ENCODE results near the gene REP15. TPM values are rescaled to one million over a fixed set of nuclear protein-coding genes. Genes with fewer than 3 reads are reported as not detected.

The REP15 gene
- total and polyA plus RNA-seq, 5 experiments from 2014 or later = not detected

DNA sequence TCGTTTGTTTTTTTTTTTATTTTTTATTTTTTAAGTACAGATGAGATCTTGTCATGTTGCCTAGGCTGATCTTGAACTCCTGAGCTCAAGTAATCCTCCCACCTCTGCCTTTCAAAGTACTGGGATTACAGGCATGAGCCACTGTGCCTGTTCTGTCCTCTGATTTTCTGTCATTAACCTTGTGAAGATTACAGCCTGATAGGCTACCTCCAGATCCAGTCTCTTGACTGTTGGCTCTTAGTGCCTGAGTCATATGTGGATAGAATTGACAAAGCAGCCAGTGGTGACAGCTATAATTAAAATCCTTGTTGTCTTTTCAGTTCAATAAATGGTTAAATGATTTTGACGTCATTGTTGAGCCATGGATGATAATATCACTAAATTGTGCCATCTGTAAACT lies 21.3 kb upstream of the REP15 start:
- no peaks in the 10 kb centered on the region for H3K4me1 Mint-ChIP-seq
- ATAC-seq (no peak), DNase-seq (no peak)
- H3K27me3 Mint-ChIP-seq = no peaks in the 10 kb centered on the region
- peaks cover 0 to 5% (median 0%) of the 10 kb centered on the region in 3 donors for H3K36me3 Mint-ChIP-seq
- no peaks in the 10 kb centered on the region for H3K9me3 Mint-ChIP-seq
- H3K27ac Mint-ChIP-seq = no peak overlapping the region
- H3K4me3 Mint-ChIP-seq = no peak overlapping the region
- POLR2A ChIA-PET = no interaction called here

DNA sequence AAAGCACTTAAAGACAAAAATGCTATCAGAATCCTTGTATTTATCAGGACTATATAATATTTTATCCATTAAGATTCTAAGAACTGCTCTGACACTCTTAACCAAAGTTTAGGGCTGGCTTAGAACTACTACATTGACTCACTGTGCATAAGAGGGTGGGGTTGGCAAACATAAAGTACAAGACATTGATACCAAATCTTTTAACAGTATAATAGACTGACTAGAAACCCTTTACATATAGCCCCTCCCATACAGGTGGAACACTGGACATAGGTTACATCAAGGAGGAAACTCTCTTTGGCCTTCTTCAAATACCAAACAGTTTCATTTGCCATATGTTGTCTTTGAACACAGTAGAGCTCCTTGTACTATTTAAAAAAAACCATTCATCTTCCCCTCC lies 15.6 kb upstream of the REP15 start:
- H3K27me3 Mint-ChIP-seq = no peaks in the 10 kb centered on the region
- no peak overlapping the region for H3K27ac Mint-ChIP-seq
- H3K4me1 Mint-ChIP-seq = no peaks in the 10 kb centered on the region
- no peak for DNase-seq
- POLR2A ChIA-PET = no interaction called here
- peaks cover 0 to 5% (median 3%) of the 10 kb centered on the region in 3 donors for H3K36me3 Mint-ChIP-seq
- no peak for ATAC-seq
- H3K4me3 Mint-ChIP-seq = no peak overlapping the region
- H3K9me3 Mint-ChIP-seq = no peaks in the 10 kb centered on the region

- ATAC-seq = no peak
- POLR2A ChIA-PET = no interaction called here
- H3K4me3 Mint-ChIP-seq = no peak overlapping the region
- DNase-seq = no peak
- H3K9me3 Mint-ChIP-seq = no peaks in the 10 kb centered on the region
- H3K27me3 Mint-ChIP-seq = no peaks in the 10 kb centered on the region
- no peak overlapping the region for H3K27ac Mint-ChIP-seq
- H3K4me1 Mint-ChIP-seq = no peaks in the 10 kb centered on the region
- peaks cover 0 to 9% (median 4%) of the 10 kb centered on the region in 3 donors for H3K36me3 Mint-ChIP-seq
These were observed 13.7 kb upstream of the REP15 start for GRCh38 chr12:27682534-27682933.

DNA sequence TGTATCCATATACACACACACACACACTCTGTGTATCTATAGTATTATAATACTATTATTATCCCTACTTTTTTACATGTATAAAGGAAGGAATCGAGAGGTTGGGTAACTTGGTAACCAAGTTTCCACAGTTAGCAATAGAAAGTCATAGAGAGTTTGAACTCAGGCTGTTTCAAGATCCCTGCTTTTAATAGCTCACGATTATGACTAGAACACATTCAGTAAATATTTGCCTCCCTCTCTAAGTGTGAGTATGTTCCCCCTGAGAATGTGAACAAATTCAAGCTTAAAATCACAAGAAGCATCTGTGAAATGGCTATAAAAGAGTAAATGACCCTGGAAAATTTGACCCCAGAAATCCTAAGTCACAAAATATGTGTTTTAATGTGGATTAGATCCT lies 11.0 kb upstream of the REP15 start:
- no peak overlapping the region for H3K27ac Mint-ChIP-seq
- no peaks in the 10 kb centered on the region for H3K4me1 Mint-ChIP-seq
- H3K4me3 Mint-ChIP-seq = no peak overlapping the region
- DNase-seq (no peak), ATAC-seq (no peak)
- POLR2A ChIA-PET = no interaction called here
- H3K36me3 Mint-ChIP-seq = peaks cover 0 to 18% (median 11%) of the 10 kb centered on the region in 3 donors
- no peaks in the 10 kb centered on the region for H3K27me3 Mint-ChIP-seq
- no peaks in the 10 kb centered on the region for H3K9me3 Mint-ChIP-seq

DNA sequence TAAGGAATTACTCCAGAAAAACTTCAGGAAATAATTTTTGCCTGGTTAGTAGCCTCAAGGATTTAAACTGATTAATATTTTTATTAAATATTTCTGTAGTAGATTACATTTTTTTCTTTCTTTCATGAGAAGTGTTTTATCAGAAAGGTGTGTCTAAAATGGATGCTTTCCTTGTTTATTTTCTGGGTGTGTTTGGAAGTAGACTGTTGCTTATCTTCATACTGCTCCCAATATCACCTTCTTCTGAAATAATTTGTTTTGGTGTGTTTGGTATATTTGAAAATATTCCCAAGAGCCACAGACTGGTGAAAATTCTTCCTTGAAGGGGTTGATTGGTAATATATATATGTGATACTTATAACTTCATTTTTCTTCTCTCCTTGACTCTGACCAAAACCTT lies 10.1 kb upstream of the REP15 start:
- no peaks in the 10 kb centered on the region for H3K27me3 Mint-ChIP-seq
- H3K4me1 Mint-ChIP-seq = no peaks in the 10 kb centered on the region
- no peak overlapping the region for H3K27ac Mint-ChIP-seq
- no peaks in the 10 kb centered on the region for H3K9me3 Mint-ChIP-seq
- DNase-seq (no peak), ATAC-seq (no peak)
- POLR2A ChIA-PET = no interaction called here
- no peak overlapping the region for H3K4me3 Mint-ChIP-seq
- peaks cover 0 to 21% (median 11%) of the 10 kb centered on the region in 3 donors for H3K36me3 Mint-ChIP-seq

DNA sequence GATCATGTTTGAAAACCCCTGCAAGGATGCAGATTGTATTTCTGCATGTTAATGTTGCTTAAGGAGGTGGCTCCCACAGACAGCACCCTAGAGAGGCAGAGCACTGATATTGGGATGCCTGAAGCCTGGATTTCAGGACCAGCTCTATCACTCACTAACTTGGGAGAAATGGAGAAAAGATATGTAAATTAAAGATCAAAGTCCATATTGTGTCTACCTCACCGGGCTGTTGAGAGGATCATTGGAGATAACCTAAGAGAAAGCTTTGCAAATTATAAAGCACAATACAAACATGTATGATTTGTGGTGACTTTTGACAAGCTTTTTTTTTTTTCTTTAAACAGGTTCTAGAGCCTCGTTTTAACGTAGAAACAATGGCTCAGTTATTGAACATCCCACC lies 7.6 kb upstream of the REP15 start:
- Mint-ChIP-seq H3K4me1 (no peaks in the 10 kb centered on the region), H3K4me3 (no peak overlapping the region), H3K27ac (no peak overlapping the region), H3K27me3 (no peaks in the 10 kb centered on the region), H3K36me3 (peaks cover 0 to 33% (median 8%) of the 10 kb centered on the region in 3 donors), H3K9me3 (no peaks in the 10 kb centered on the region)
- no peak for DNase-seq
- POLR2A ChIA-PET = no interaction called here
- ATAC-seq = no peak

DNA sequence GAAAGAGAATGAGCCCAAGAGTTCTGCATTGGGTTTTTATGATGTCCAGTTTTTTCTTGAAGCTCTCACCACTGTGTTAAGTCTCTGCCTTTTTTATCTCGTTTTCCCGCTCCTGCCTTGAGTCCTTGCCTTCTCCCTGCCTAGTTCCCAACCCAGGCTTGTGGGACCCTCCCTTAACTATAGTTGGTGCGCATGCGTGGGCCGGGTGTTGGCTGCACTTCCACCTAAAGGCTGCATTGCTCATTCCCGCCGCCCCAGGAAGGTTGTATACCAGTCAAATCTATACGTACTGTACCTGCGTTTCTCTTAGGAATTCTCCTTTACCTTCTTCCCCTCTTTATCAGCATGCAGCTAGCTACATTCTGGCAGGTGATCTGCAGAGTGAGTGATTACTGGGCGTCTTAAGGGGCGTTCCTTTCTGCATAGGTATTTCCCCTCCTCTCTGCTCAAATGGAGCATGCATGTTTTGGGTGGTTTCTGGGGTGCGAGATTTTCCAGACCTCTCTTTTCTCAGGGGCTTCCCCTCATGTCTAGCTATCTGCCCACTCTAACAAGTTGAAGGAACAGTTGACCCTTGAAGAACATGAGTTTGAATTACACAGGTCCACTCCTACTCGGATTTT lies 6.6 kb upstream of the REP15 start:
- H3K36me3 Mint-ChIP-seq = peaks cover 0 to 33% (median 8%) of the 10 kb centered on the region in 3 donors
- H3K4me3 Mint-ChIP-seq = no peak overlapping the region
- ATAC-seq (no peak), DNase-seq (no peak)
- POLR2A ChIA-PET = no interaction called here
- no peaks in the 10 kb centered on the region for H3K4me1 Mint-ChIP-seq
- H3K9me3 Mint-ChIP-seq = no peaks in the 10 kb centered on the region
- H3K27ac Mint-ChIP-seq = no peak overlapping the region
- no peaks in the 10 kb centered on the region for H3K27me3 Mint-ChIP-seq

- Mint-ChIP-seq H3K9me3 (no peaks in the 10 kb centered on the region), H3K4me1 (no peaks in the 10 kb centered on the region), H3K36me3 (peaks cover 0 to 23% (median 6%) of the 10 kb centered on the region in 3 donors), H3K27me3 (no peaks in the 10 kb centered on the region), H3K27ac (no peak overlapping the region), H3K4me3 (no peak overlapping the region)
- POLR2A ChIA-PET = no interaction called here
- no peak for ATAC-seq
- DNase-seq = no peak
These were observed 2.8 kb upstream of the REP15 start for GRCh38 chr12:27693403-27693802.

DNA sequence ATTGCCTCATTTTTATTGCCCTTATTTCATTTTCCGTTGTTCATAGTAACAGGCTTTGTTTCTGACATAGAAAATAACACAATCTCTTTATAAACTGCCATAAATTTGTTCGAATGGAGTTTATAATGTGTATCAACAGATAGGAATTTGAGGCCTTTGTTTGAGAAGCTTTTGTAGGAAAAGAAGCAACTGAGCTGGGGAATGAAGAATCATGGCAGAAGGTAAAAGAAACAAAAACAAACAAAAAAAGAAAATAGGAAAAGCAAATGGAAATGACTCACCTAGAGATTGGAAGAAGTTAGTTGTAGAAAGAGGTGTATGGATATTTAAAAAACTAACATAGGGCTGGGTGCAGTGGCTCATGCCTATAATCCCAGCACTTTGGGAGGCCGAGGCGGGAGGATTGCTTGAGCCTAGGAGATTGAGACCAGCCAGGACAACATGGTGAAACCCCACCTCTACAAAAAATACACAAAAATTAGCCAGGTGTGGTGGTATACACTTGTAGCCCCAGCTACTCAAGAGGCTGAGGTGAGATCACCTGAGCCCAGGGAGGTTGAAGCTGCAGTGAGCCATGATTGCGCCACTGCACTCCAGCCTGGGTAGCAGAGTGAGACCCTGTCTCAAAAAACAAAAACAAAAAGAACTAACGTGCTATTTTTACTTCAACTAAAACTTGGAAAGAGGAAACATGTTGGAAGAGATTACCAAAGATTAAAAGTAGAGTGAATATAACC lies 523 bp upstream of the REP15 start:
- Mint-ChIP-seq H3K4me1 (no peaks in the 10 kb centered on the region), H3K36me3 (peaks cover 0 to 14% (median 0%) of the 10 kb centered on the region in 3 donors), H3K9me3 (no peaks in the 10 kb centered on the region), H3K27me3 (peaks cover 0 to 2% (median 0%) of the 10 kb centered on the region in 5 donors), H3K4me3 (no peak overlapping the region), H3K27ac (no peak overlapping the region)
- no peak for DNase-seq
- POLR2A ChIA-PET = no interaction called here
- ATAC-seq = no peak

DNA sequence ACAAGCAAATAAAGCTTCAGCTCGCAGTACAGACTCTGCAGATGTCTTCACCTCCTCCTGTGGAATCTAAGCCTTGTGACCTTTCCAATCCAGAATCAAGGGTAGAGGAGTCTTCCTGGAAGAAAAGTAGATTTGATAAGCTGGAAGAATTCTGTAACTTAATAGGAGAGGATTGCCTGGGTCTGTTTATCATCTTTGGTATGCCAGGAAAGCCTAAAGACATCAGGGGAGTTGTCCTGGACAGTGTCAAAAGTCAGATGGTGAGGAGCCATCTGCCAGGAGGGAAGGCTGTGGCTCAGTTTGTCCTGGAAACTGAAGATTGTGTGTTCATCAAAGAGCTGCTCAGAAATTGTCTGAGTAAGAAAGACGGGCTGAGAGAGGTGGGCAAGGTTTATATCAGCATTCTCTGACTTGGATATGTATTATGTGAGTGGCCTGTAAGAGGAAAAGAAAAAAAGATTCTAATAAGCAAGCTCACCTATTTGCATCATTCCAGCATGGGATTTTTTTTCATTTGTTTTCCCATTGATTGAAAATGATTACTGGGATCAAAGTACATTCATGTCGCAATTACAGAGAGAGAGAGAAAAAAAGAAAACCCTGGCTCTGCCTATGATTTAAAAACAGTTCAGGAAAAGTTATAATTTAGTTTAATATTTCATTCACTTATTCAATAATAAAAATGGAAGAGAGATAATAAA lies 767 bp downstream of the REP15 start:
- Mint-ChIP-seq H3K27ac (no peak overlapping the region), H3K4me1 (no peaks in the 10 kb centered on the region), H3K4me3 (no peak overlapping the region), H3K36me3 (peaks cover 0 to 7% (median 0%) of the 10 kb centered on the region in 3 donors), H3K9me3 (no peaks in the 10 kb centered on the region), H3K27me3 (peaks cover 0 to 2% (median 0%) of the 10 kb centered on the region in 5 donors)
- no peak for DNase-seq
- ATAC-seq = no peak
- POLR2A ChIA-PET = no interaction called here

GRCh38 chr12:27703720-27704452 lies 7.6 kb downstream of the REP15 start:
- Mint-ChIP-seq H3K4me3 (no peak overlapping the region), H3K4me1 (peaks cover 0 to 1% (median under 1%) of the 10 kb centered on the region in 4 donors), H3K27ac (no peak overlapping the region), H3K9me3 (no peaks in the 10 kb centered on the region), H3K27me3 (peaks cover 0 to 2% (median 0%) of the 10 kb centered on the region in 5 donors), H3K36me3 (peaks cover 0 to 2% (median 0%) of the 10 kb centered on the region in 3 donors)
- peak; percentile 97 to 99 for ATAC-seq
- peak; percentile 34 to 79 (median 59) for DNase-seq
- POLR2A ChIA-PET = no interaction called here

DNA sequence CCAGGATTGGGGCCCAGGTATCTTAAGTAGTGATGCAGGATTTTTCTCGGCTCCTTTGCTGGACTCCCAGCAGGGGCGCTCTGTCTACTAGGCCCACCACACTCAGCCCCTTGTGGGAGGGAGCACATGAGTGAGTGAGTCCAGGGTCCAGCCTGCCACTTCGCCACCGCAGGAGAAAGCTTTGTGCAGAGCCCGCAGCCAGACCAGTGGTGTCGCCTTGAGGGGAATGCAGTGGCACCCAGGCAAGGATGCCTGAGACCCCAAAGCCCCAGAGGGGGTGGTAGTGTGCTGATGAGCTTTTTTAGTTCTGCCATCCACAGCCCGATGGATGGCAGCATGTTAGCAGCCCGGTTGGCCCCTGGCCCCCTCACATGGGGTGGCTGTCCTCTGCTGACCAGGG lies 9.0 kb downstream of the REP15 start:
- POLR2A ChIA-PET = no interaction called here
- Mint-ChIP-seq H3K27me3 (peaks cover 0 to 2% (median 0%) of the 10 kb centered on the region in 5 donors), H3K4me3 (no peak overlapping the region), H3K9me3 (no peaks in the 10 kb centered on the region), H3K4me1 (peaks cover 1 to 7% (median 3%) of the 10 kb centered on the region in 4 donors), H3K36me3 (peaks cover 0 to 2% (median 0%) of the 10 kb centered on the region in 3 donors), H3K27ac (no peak overlapping the region)
- no peak for ATAC-seq
- no peak for DNase-seq

DNA sequence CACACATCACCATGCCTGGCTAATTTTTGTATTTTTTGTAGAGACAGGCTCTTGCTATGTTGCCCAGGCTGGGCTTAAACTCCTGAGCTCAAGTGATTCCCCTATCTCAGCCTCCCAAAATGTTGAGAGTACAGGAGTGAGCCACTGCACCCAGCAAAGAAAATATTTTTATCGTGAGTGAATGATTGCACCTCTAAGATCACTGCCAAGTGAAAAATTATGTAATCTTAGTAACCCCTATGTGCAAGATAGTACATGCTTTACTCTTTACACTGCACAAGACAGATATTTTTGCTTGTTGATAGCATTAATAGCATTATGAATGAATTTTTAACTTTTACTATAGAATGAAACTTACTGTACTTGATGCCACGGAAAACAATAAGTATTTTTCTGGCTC lies 11.0 kb downstream of the REP15 start:
- Mint-ChIP-seq H3K36me3 (peaks cover 0 to 5% (median 0%) of the 10 kb centered on the region in 3 donors), H3K27ac (no peak overlapping the region), H3K4me1 (peaks cover 9 to 23% (median 20%) of the 10 kb centered on the region in 4 donors), H3K9me3 (no peaks in the 10 kb centered on the region), H3K4me3 (no peak overlapping the region), H3K27me3 (peaks cover 0 to 2% (median 0%) of the 10 kb centered on the region in 5 donors)
- ATAC-seq (no peak), DNase-seq (no peak)
- POLR2A ChIA-PET = no interaction called here
